ENCODE results near the gene MTREX.

MTREX gene

GRCh38 chr5:55325621-55326020 lies 17.8 kb downstream of the MTREX start:
- no peak for DNase-seq

- no peak for DNase-seq
These were observed 19.5 kb downstream of the MTREX start for GRCh38 chr5:55327281-55327680.

GRCh38 chr5:55331321-55331720 lies 23.5 kb downstream of the MTREX start:
- no peak for DNase-seq

GRCh38 chr5:55333017-55333416 lies 25.2 kb downstream of the MTREX start:
- DNase-seq, result no peak

- DNase-seq, result no peak
These were observed 26.0 kb downstream of the MTREX start for GRCh38 chr5:55333811-55334210.

GRCh38 chr5:55338092-55338613 lies 30.4 kb downstream of the MTREX start:
- DNase-seq, result no peak

- no peak for DNase-seq
These were observed 31.0 kb downstream of the MTREX start for GRCh38 chr5:55338810-55339243.

GRCh38 chr5:55343107-55343506 lies 35.3 kb downstream of the MTREX start:
- no peak for DNase-seq

GRCh38 chr5:55343609-55344008 lies 35.8 kb downstream of the MTREX start:
- no peak for DNase-seq

- DNase-seq, result peak in 1 of 2 donors; percentile 11
These were observed 36.7 kb downstream of the MTREX start for GRCh38 chr5:55344392-55344992.

- no peak for DNase-seq
These were observed 37.5 kb downstream of the MTREX start for GRCh38 chr5:55345327-55345726.

GRCh38 chr5:55347786-55348185 lies 40.0 kb downstream of the MTREX start:
- no peak for DNase-seq

- DNase-seq, result no peak
These were observed 43.0 kb downstream of the MTREX start for GRCh38 chr5:55350754-55351153.

- DNase-seq, result no peak
These were observed 49.1 kb downstream of the MTREX start for GRCh38 chr5:55356896-55357295.

- DNase-seq, result no peak
These were observed 52.4 kb downstream of the MTREX start for GRCh38 chr5:55360190-55360589.

GRCh38 chr5:55363856-55364255 lies 56.1 kb downstream of the MTREX start:
- DNase-seq, result no peak

GRCh38 chr5:55364537-55365055 lies 56.8 kb downstream of the MTREX start:
- DNase-seq, result no peak

- no peak for DNase-seq
These were observed 62.6 kb downstream of the MTREX start for GRCh38 chr5:55370291-55370925.

- no peak for DNase-seq
These were observed 63.4 kb downstream of the MTREX start for GRCh38 chr5:55371145-55371544.

- no peak for DNase-seq
These were observed 64.5 kb downstream of the MTREX start for GRCh38 chr5:55372130-55372925.

GRCh38 chr5:55377810-55378209 lies 70.0 kb downstream of the MTREX start:
- DNase-seq, result no peak

GRCh38 chr5:55383254-55383653 lies 75.5 kb downstream of the MTREX start:
- DNase-seq, result no peak

GRCh38 chr5:55384072-55384471 lies 76.3 kb downstream of the MTREX start:
- no peak for DNase-seq

- no peak for DNase-seq
These were observed 77.4 kb downstream of the MTREX start for GRCh38 chr5:55385227-55385626.

All from bone marrow (tissue), 2 donors.